Panc1 (cell line): Measurements from ENCODE around the gene MTHFD2. TPM values are rescaled to one million over a fixed set of nuclear protein-coding genes. Genes with fewer than 3 reads are reported as not detected.

Experiments used
- ATAC-seq: fragments of 200-7000 bp; cut with Tn5 transposase; 2 replicates; pipeline ENCODE4 v1.9.1; 2020; ENCODE audit warnings: mild to moderate bottlenecking, moderate library complexity
- BruUV-seq: library from RNA; stranded (reverse); fragments of 400-500 nt; replicated peaks from 2 replicates; lab custom pipeline; 2021; lab: Mats Ljungman, UMichigan
- CTCF ChIA-PET: fragments of 300-600 bp; sonication (Branson Sonifier 250); formaldehyde crosslinking; loops from one replicate; lab custom pipeline; 2022; ENCODE audit warnings: antibody characterized with exemption; lab: Charles Lee
- POLR2A ChIA-PET: fragments of 300-600 bp; sonication (Branson Sonifier 250); formaldehyde crosslinking; loops from one replicate; lab custom pipeline; 2022; ENCODE audit warnings: antibody characterized with exemption; lab: Charles Lee
- DNase-seq: peaks from one replicate; pipeline ENCODE4 v3.0.0-alpha.2; 2010; ENCODE audit warnings: low read depth, low spot score
- H3K27ac ChIP-seq: 2 replicates; pipeline ENCODE4 v1.5.1; 2011; ENCODE audit warnings: mild to moderate bottlenecking, low read length, inconsistent platforms
- H3K27me3 ChIP-seq: fragments of 200-500 bp; sonication (Bioruptor generic); 2 replicates; pipeline ENCODE4 v1.6.0; 2014; ENCODE audit warnings: low read length, inconsistent platforms; ENCODE audit not compliant: control insufficient read depth, insufficient read depth
- H3K36me3 ChIP-seq: fragments of 200-500 bp; sonication (Bioruptor generic); 2 replicates; pipeline ENCODE4 v1.5.1; 2014; ENCODE audit warnings: inconsistent platforms, mild to moderate bottlenecking, low read length, moderate library complexity; ENCODE audit not compliant: control insufficient read depth, insufficient read depth
- H3K4me1 ChIP-seq: 2 replicates; pipeline ENCODE4 v1.5.1; 2011; ENCODE audit warnings: inconsistent platforms, mild to moderate bottlenecking, low read length, moderate library complexity; ENCODE audit not compliant: control insufficient read depth, insufficient read depth
- H3K4me3 ChIP-seq, 2 experiments: 2 replicates each; pipeline ENCODE4 v1.5.1; 2011 to 2012; ENCODE audit warnings: low read depth in 2 of 2, low read length in 2 of 2, mild to moderate bottlenecking in 2 of 2, inconsistent platforms in 1 of 2, moderate library complexity in 1 of 2
- H3K9me3 ChIP-seq: fragments of 200-500 bp; sonication (Bioruptor generic); 2 replicates; pipeline ENCODE4 v1.5.1; 2014; ENCODE audit warnings: low read depth, mild to moderate bottlenecking, inconsistent platforms, low read length, moderate library complexity; ENCODE audit not compliant: control insufficient read depth, insufficient read depth
- POLR2AphosphoS5 ChIP-seq: IDR thresholded peaks from 2 replicates; pipeline ENCODE4 v1.6.1; 2012; ENCODE audit warnings: mild to moderate bottlenecking, low read depth, low read length, moderate library complexity
- SIN3A ChIP-seq: IDR thresholded peaks from 2 replicates; pipeline ENCODE4 v1.6.1; 2012; ENCODE audit warnings: low read depth, mild to moderate bottlenecking, low read length, moderate library complexity, borderline replicate concordance; ENCODE audit not compliant: insufficient read depth
- TCF7L2 ChIP-seq: IDR thresholded peaks from 2 replicates; pipeline ENCODE4 v1.6.1; 2011; ENCODE audit warnings: mild to moderate bottlenecking, low read depth, low read length, inconsistent platforms
- in situ Hi-C: cut with HindIII; loops from 2 replicates; pipeline ENCODE4 v1.10.0; 2016; ENCODE audit warnings: low sequenced_read_pairs, low pct_unique_long_range_greater_than_20kb
- intact Hi-C: fragments of 100-400 bp; cut with micrococcal nuclease; formaldehyde crosslinking; loops from one replicate; pipeline ENCODE4 v1.10.0; 2022; ENCODE audit not compliant: unreplicated experiment
- total RNA-seq: library from RNA; stranded (reverse); gene quantifications from one replicate; pipeline ENCODE4 v1.2.1, GENCODE V29; 2021; ENCODE audit not compliant: unreplicated experiment
- TF ChIP-seq, protein P1 (sequence below): fragments of 450-650 bp; IDR thresholded peaks from 2 replicates; pipeline ENCODE4 v1.5.1; 2017; ENCODE audit warnings: mild to moderate bottlenecking
- TF ChIP-seq, protein P2 (sequence below), 2 experiments: IDR thresholded peaks; 2 replicates each; pipeline ENCODE4 v1.6.1; 2011 to 2012; ENCODE audit warnings: low read depth in 2 of 2, control low read depth in 1 of 2, low read length in 1 of 2, mild to moderate bottlenecking in 1 of 2, moderate library complexity in 1 of 2; ENCODE audit not compliant: insufficient read depth in 1 of 2

Gene MTHFD2
- total RNA-seq, 1 experiment from 2014 or later, result 215 TPM

DNA sequence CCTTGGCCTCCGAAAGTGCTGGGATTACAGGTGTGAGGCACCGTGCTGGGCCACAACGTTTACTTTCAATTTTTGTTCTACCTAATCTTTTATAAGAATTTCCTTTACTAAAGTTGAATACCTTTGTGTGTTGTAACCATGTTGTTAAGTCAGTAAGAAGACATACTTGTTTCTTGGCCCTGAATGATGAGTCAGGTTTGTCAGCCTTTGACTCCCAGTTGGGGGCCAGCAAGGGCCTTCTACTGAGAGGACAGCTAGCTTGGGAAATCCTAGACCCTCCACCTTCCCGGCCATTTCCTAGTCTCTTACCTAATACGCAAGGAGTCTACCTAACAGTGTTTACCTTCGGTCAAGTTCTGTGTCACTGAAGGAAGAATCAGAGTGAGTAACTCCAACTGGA is 22.7 kb downstream of the MTHFD2 start:
- POLR2A ChIA-PET, result no interaction called here
- Histone ChIP-seq H3K27me3 (no peaks in the 10 kb centered on the region), H3K4me1 (peaks cover 7% of the 10 kb centered on the region; the same call in 1 of the 2 replicates), H3K4me3 (no peak overlapping the region), H3K27ac (no peak overlapping the region), H3K36me3 (peaks cover 18% of the 10 kb centered on the region), H3K9me3 (no peaks in the 10 kb centered on the region)
- in situ Hi-C loops (no loop called here), intact Hi-C loops (no loop called here)
- TF ChIP-seq, protein P1, sequence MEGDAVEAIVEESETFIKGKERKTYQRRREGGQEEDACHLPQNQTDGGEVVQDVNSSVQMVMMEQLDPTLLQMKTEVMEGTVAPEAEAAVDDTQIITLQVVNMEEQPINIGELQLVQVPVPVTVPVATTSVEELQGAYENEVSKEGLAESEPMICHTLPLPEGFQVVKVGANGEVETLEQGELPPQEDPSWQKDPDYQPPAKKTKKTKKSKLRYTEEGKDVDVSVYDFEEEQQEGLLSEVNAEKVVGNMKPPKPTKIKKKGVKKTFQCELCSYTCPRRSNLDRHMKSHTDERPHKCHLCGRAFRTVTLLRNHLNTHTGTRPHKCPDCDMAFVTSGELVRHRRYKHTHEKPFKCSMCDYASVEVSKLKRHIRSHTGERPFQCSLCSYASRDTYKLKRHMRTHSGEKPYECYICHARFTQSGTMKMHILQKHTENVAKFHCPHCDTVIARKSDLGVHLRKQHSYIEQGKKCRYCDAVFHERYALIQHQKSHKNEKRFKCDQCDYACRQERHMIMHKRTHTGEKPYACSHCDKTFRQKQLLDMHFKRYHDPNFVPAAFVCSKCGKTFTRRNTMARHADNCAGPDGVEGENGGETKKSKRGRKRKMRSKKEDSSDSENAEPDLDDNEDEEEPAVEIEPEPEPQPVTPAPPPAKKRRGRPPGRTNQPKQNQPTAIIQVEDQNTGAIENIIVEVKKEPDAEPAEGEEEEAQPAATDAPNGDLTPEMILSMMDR, result no peak
- no peak for TF ChIP-seq POLR2AphosphoS5
- TF ChIP-seq SIN3A, result no peak
- TF ChIP-seq, protein P2, sequence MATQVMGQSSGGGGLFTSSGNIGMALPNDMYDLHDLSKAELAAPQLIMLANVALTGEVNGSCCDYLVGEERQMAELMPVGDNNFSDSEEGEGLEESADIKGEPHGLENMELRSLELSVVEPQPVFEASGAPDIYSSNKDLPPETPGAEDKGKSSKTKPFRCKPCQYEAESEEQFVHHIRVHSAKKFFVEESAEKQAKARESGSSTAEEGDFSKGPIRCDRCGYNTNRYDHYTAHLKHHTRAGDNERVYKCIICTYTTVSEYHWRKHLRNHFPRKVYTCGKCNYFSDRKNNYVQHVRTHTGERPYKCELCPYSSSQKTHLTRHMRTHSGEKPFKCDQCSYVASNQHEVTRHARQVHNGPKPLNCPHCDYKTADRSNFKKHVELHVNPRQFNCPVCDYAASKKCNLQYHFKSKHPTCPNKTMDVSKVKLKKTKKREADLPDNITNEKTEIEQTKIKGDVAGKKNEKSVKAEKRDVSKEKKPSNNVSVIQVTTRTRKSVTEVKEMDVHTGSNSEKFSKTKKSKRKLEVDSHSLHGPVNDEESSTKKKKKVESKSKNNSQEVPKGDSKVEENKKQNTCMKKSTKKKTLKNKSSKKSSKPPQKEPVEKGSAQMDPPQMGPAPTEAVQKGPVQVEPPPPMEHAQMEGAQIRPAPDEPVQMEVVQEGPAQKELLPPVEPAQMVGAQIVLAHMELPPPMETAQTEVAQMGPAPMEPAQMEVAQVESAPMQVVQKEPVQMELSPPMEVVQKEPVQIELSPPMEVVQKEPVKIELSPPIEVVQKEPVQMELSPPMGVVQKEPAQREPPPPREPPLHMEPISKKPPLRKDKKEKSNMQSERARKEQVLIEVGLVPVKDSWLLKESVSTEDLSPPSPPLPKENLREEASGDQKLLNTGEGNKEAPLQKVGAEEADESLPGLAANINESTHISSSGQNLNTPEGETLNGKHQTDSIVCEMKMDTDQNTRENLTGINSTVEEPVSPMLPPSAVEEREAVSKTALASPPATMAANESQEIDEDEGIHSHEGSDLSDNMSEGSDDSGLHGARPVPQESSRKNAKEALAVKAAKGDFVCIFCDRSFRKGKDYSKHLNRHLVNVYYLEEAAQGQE (IDR thresholded peaks at IDR 0.05; ENCODE audit: insufficient read depth in 1 of 2, low read depth in 2 of 2, low read length in 1 of 2), result no peak
- TF ChIP-seq TCF7L2, result no peak
- no TSS peak for BruUV-seq
- CTCF ChIA-PET, result no interaction called here
- no peak for ATAC-seq
- no peak for DNase-seq

DNA sequence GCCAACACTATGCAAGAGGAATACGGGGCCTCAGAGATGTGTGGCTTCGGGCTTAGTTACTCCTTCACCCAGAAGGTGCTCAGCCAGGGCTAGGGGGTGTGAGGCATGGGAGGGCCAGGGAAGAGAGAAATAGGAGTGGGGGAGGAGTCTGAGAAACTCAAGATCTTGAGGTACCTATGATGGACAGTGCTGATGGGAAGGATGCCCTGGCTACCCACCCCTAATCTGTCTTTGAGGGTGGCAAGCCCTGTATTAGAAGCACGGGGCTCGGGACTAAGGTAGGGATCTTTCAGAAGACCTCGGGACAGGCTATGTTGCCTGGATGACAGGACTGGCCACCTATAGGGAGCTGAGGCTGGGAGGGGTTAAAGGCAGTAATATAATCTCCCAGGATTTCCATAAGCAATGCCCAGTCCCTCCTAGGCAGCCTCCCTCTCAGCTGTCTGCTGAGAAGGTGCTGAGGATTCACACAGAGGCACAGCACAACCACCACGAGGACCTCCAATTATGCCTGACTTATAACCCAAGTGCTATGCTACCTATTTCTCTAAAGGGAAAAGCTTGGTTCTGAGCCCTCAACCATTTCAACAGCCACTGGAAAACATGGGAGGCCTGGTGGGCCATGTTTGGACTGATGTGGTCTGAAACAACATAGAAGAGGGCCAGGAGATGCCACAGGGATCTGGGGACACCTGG is 23.3 kb downstream of the MTHFD2 start:
- no peak overlapping the region for H3K27ac ChIP-seq
- peak; percentile 3; the same call in 1 of the 2 replicates for TF ChIP-seq POLR2AphosphoS5
- TF ChIP-seq, protein P1, result no peak
- TF ChIP-seq, protein P2 (IDR thresholded peaks at IDR 0.05; ENCODE audit: insufficient read depth in 1 of 2, low read depth in 2 of 2, low read length in 1 of 2), result no peak
- POLR2A ChIA-PET, result no interaction called here
- peaks cover 16% of the 10 kb centered on the region for H3K36me3 ChIP-seq
- intact Hi-C loops (no loop called here), in situ Hi-C loops (no loop called here)
- no peaks in the 10 kb centered on the region for H3K27me3 ChIP-seq
- TSS peak; percentile 16 for BruUV-seq
- CTCF ChIA-PET, result no interaction called here
- no peak overlapping the region for H3K4me3 ChIP-seq
- ATAC-seq (peak; percentile 43; the same call in 1 of the 2 replicates), DNase-seq (no peak)
- H3K4me1 ChIP-seq, result peaks cover 9% of the 10 kb centered on the region; the same call in 1 of the 2 replicates
- H3K9me3 ChIP-seq, result no peaks in the 10 kb centered on the region
